SK-N-SH (cell line): ENCODE results near the gene COL25A1. TPM values are rescaled to one million over a fixed set of nuclear protein-coding genes. Genes with fewer than 3 reads are reported as not detected.

Experiments used
- CTCF ChIA-PET: fragments of 300-600, 350-600 bp; formaldehyde crosslinking; extraction: SDS; loops from one replicate; lab custom pipeline; 2021; lab: Yijun Ruan, JAX
- POLR2A ChIA-PET: fragments of 350-600 bp; sonication (Branson Sonifier 250); formaldehyde crosslinking; extraction: SDS; loops from one replicate; lab custom pipeline; 2020; ENCODE audit warnings: antibody characterized with exemption, inconsistent platforms; lab: Yijun Ruan, JAX
- DNase-seq: peaks from one replicate; pipeline ENCODE4 v3.0.0; 2012
- H2AFZ ChIP-seq: fragments of 200-600 bp; sonication (generic); 2 replicates; pipeline ENCODE4 v1.8.1; 2016; ENCODE audit warnings: antibody characterized with exemption, mild to moderate bottlenecking, low read depth
- H3F3A ChIP-seq: fragments of 200-600 bp; sonication (generic); replicated peaks from 2 replicates; pipeline ENCODE3; 2016; ENCODE audit warnings: antibody characterized with exemption, mild to moderate bottlenecking; ENCODE audit not compliant: insufficient read depth
- H3K27ac ChIP-seq, 2 experiments: fragments of 200-500 bp in 1 of 2; fragments of 200-600 bp in 1 of 2; sonication (Bioruptor generic) in 1 of 2; sonication (generic), shearing (Covaris generic) in 1 of 2; 2 replicates each; pipeline versions ENCODE4 v1.5.1 to v1.6.1; 2014 to 2016; ENCODE audit warnings: low read depth in 2 of 2, inconsistent platforms in 1 of 2, low read length in 1 of 2, mild to moderate bottlenecking in 1 of 2, mixed read lengths in 1 of 2
- H3K27me3 ChIP-seq: fragments of 200-600 bp; sonication (generic), shearing (Covaris generic); 2 replicates; pipeline ENCODE4 v1.6.1; 2016; ENCODE audit warnings: mixed run types; ENCODE audit not compliant: insufficient read depth
- H3K36me3 ChIP-seq, 2 experiments: fragments of 200-500 bp in 1 of 2; fragments of 200-600 bp in 1 of 2; sonication (Bioruptor generic) in 1 of 2; sonication (generic) in 1 of 2; replicated peaks in 1 of 2; 2 replicates each; pipeline versions ENCODE3 to v1.5.1; 2014 to 2016; ENCODE audit warnings: low read length in 1 of 2, mild to moderate bottlenecking in 1 of 2; ENCODE audit not compliant: insufficient read depth in 2 of 2, control insufficient read depth in 1 of 2
- H3K4me1 ChIP-seq, 2 experiments: fragments of 200-500 bp in 1 of 2; fragments of 200-600 bp in 1 of 2; sonication (Bioruptor generic) in 1 of 2; sonication (generic), shearing (Covaris generic) in 1 of 2; 2 replicates each; pipeline versions ENCODE4 v1.5.1 to v1.6.1; 2014 to 2016; ENCODE audit warnings: low read depth in 1 of 2, low read length in 1 of 2, mixed run types in 1 of 2; ENCODE audit not compliant: insufficient read depth in 2 of 2, control insufficient read depth in 1 of 2
- H3K4me2 ChIP-seq: fragments of 200-600 bp; sonication (generic), shearing (Covaris generic); 2 replicates; pipeline ENCODE4 v1.6.1; 2017; ENCODE audit warnings: mixed run types
- H3K4me3 ChIP-seq, 2 experiments: fragments of 200-500 bp in 1 of 2; fragments of 200-600 bp in 1 of 2; sonication (Bioruptor generic) in 1 of 2; sonication (generic), shearing (Covaris generic) in 1 of 2; 2 replicates each; pipeline versions ENCODE4 v1.5.1 to v1.8.1; 2014 to 2016; ENCODE audit warnings: low read depth in 2 of 2, inconsistent platforms in 1 of 2, low read length in 1 of 2, mild to moderate bottlenecking in 1 of 2, mixed read lengths in 1 of 2, moderate library complexity in 1 of 2
- H3K79me2 ChIP-seq: fragments of 200-600 bp; sonication (generic); 2 replicates; pipeline ENCODE4 v1.8.1; 2017; ENCODE audit warnings: mild to moderate bottlenecking; ENCODE audit not compliant: insufficient read depth
- H3K9ac ChIP-seq: fragments of 200-600 bp; sonication (generic); 2 replicates; pipeline ENCODE4 v1.6.1; 2017; ENCODE audit warnings: mixed run types
- H3K9me2 ChIP-seq: fragments of 200-600 bp; sonication (generic); 2 replicates; pipeline ENCODE4 v1.6.1; 2017; ENCODE audit warnings: mixed run types
- H3K9me3 ChIP-seq: fragments of 200-600 bp; sonication (generic); 2 replicates; pipeline ENCODE4 v1.6.1; 2017; ENCODE audit warnings: mixed run types, mild to moderate bottlenecking, moderate library complexity
- H4K20me1 ChIP-seq: fragments of 200-600 bp; sonication (generic); 2 replicates; pipeline ENCODE4 v1.6.1; 2017; ENCODE audit warnings: mild to moderate bottlenecking, mixed run types; ENCODE audit not compliant: insufficient read depth
- CHD2 ChIP-seq: fragments of 150-350 bp; IDR thresholded peaks from 2 replicates; pipeline ENCODE4 v1.6.1; 2018; ENCODE audit warnings: low read length; ENCODE audit not compliant: partially characterized antibody
- CTCF ChIP-seq: fragments of 200-600 bp; sonication (generic); IDR thresholded peaks from 2 replicates; pipeline ENCODE4 v1.6.1; 2017; ENCODE audit warnings: antibody characterized with exemption, mild to moderate bottlenecking, moderate library complexity
- EZH2phosphoT487 ChIP-seq: fragments of 200-600 bp; sonication (generic); IDR thresholded peaks from 2 replicates; pipeline ENCODE4 v1.6.1; 2017; ENCODE audit warnings: low read depth, mixed run types, mild to moderate bottlenecking, antibody characterized with exemption, moderate library complexity, borderline replicate concordance
- FOSL2 ChIP-seq: IDR thresholded peaks from 2 replicates; pipeline ENCODE4 v1.4.0; 2012; ENCODE audit warnings: low read depth, mild to moderate bottlenecking, moderate library complexity, borderline replicate concordance
- GABPA ChIP-seq: IDR thresholded peaks from 2 replicates; pipeline ENCODE4 v1.4.0; 2012; ENCODE audit warnings: low read depth, mild to moderate bottlenecking
- GATA2 ChIP-seq: sonication (generic); formaldehyde crosslinking; IDR thresholded peaks from 2 replicates; pipeline ENCODE4 v1.5.0; 2020; ENCODE audit warnings: mild to moderate bottlenecking, missing genetic modification reagents
- IRF3 ChIP-seq: fragments of 150-350 bp; IDR thresholded peaks from 2 replicates; pipeline ENCODE4 v1.6.1; 2016; ENCODE audit warnings: mild to moderate bottlenecking, low read depth, low read length
- JUND ChIP-seq: IDR thresholded peaks from 2 replicates; pipeline ENCODE4 v1.4.0; 2012
- MEF2A ChIP-seq: IDR thresholded peaks from 2 replicates; pipeline ENCODE4 v1.4.0; 2012; ENCODE audit warnings: low read depth, borderline replicate concordance
- NRF1 ChIP-seq: IDR thresholded peaks from 2 replicates; pipeline ENCODE4 v1.6.1; 2012; ENCODE audit warnings: low read depth, mild to moderate bottlenecking, low read length
- REST ChIP-seq: IDR thresholded peaks from 2 replicates; pipeline ENCODE4 v1.6.1; 2012; ENCODE audit warnings: mild to moderate bottlenecking, low read depth, low read length, moderate library complexity
- RFX5 ChIP-seq: IDR thresholded peaks from 2 replicates; pipeline ENCODE4 v1.6.1; 2012; ENCODE audit warnings: mild to moderate bottlenecking, improper control_type of control experiment, low read length
- SIN3A ChIP-seq: IDR thresholded peaks from 2 replicates; pipeline ENCODE4 v1.6.1; 2012; ENCODE audit warnings: low read depth, mild to moderate bottlenecking, low read length, moderate library complexity, borderline replicate concordance
- TAF1 ChIP-seq: IDR thresholded peaks from 2 replicates; pipeline ENCODE4 v1.6.1; 2012; ENCODE audit warnings: low read depth, mild to moderate bottlenecking, low read length, moderate library complexity, borderline replicate concordance
- YY1 ChIP-seq: IDR thresholded peaks from 2 replicates; pipeline ENCODE4 v1.4.0; 2012; ENCODE audit warnings: low read depth, mild to moderate bottlenecking
- WGBS: methylation state at CpG from one replicate; pipeline ENCODE4 v1.1.6; 2017; ENCODE audit warnings: low lambda C conversion rate; 5-methylcytosine and 5-hydroxymethylcytosine counted together
- polyA plus RNA-seq, 3 experiments: library from polyadenylated mRNA; depleted of rRNA; stranded (reverse); fragments of >200 nt; gene quantifications; 2 replicates each; pipeline ENCODE4 v1.2.3, GENCODE V29; 2012

COL25A1 gene
- polyA plus RNA-seq, 1 of the 3 experiments (the other 2 are of a cell fraction) = not detected

GRCh38 chr4:108810087-108810486, 492.4 kb downstream of the COL25A1 start (continued):
- TF ChIP-seq IRF3 (no peak), CHD2 (no peak), JUND (no peak), RFX5 (no peak)

- Histone ChIP-seq H3K4me1 (no peaks in the 10 kb centered on the region), H3F3A (no peaks in the 10 kb centered on the region), H3K9ac (no peak overlapping the region), H3K79me2 (no peaks in the 10 kb centered on the region), H3K9me3 (no peaks in the 10 kb centered on the region), H3K36me3 (no peaks in the 10 kb centered on the region), H4K20me1 (no peaks in the 10 kb centered on the region), H2AFZ (no peak overlapping the region), H3K27ac (no peak overlapping the region), H3K9me2 (no peaks in the 10 kb centered on the region), H3K4me3 (no peak overlapping the region), H3K27me3 (no peaks in the 10 kb centered on the region; the same call in 1 of the 2 replicates), H3K4me2 (no peak overlapping the region)
- 6% methylated on average over 5 of the region's 5 CpGs for WGBS
- CTCF ChIA-PET = no interaction called here
- DNase-seq = no peak
- POLR2A ChIA-PET = no interaction called here
- no peak for TF ChIP-seq NRF1
- TF ChIP-seq SIN3A = no peak
- no peak for TF ChIP-seq FOSL2
- TF ChIP-seq EZH2phosphoT487 = no peak
- no peak for TF ChIP-seq CTCF
- no peak for TF ChIP-seq GABPA
- no peak for TF ChIP-seq GATA2
- TF ChIP-seq IRF3 = no peak
- TF ChIP-seq MEF2A = no peak
- no peak for TF ChIP-seq TAF1
- no peak for TF ChIP-seq REST
- TF ChIP-seq YY1 = no peak
These were observed 497.7 kb downstream of the COL25A1 start for GRCh38 chr4:108804648-108805273.
